Measurements from ENCODE around the gene GPC6.

GRCh38 chr13:93649496-93649895, 422.9 kb downstream of the GPC6 start:
- TF ChIP-seq CTCF (IDR thresholded peaks at IDR 0.05; ENCODE audit: low read length) (no peak), EZH2 (optimal IDR thresholded peaks at IDR 0.05; ENCODE audit: low read depth, low read length) (no peak)
